GM21717 (cell line): ENCODE data around the gene MED14.

Experiments used
- ATAC-seq: cut with Tn5 transposase; IDR thresholded peaks from one replicate; pipeline ENCODE4 v1.9.1; 2021; ENCODE audit warnings: mild to moderate bottlenecking, moderate library complexity; ENCODE audit not compliant: unreplicated experiment

MED14 gene

GRCh38 chrX:40617566-40617965 lies 117.8 kb downstream of the MED14 start:
- no peak for ATAC-seq

DNA sequence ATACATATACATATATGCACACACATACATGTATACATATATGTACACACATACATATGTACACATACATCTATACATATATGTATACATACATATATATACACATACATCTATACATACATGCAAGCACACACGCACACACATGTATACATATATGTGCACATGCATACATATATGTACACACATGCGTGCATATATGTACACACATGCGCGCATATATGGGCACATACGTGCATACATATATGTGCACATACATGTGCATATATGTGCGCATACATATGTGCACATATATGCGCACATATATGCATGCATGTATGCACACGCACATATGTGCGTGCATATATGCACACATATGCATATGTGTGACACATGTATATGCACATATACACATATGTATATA lies 119.4 kb downstream of the MED14 start:
- ATAC-seq: no peak

- ATAC-seq: no peak
Measured at GRCh38 chrX:40612511-40612910, 122.8 kb downstream of the MED14 start.

GRCh38 chrX:40607381-40607780 lies 128.0 kb downstream of the MED14 start:
- ATAC-seq: no peak

DNA sequence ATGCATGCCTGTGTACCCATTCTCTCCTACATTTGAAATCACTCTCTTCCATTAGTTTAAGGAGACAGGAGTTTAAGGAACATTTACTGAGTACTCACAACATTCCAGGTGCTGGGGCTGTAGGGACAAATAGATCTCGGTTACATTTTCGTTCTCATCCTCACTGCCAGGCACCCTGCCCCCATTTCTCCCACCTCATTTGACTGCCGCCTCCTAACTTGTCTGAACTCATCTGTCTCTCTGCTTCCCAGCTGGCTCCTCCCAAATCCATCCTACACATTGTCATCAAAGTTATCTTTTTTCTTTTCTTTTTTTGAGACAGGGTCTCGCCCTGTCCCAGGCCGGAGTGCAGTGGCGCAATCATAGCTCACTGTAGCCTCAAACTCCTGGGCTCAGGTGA lies 131.9 kb downstream of the MED14 start:
- no peak for ATAC-seq
